Renal pelvis (tissue), 3 donors: Measurements from ENCODE around the gene EIF4G2. TPM values are rescaled to one million over a fixed set of nuclear protein-coding genes. Genes with fewer than 3 reads are reported as not detected.

Source experiments
- polyA plus RNA-seq, 3 donors: library from polyadenylated mRNA; unstranded; fragments of 120-200 nt; gene quantifications; one replicate each; pipeline ENCODE4 v1.2.1, GENCODE V29; 2013; ENCODE audit not compliant: insufficient read length in 3 of 3

The EIF4G2 gene
- polyA plus RNA-seq, 3 donors = 849 to 937 (median 854) TPM

Other genes starting within 250 kb of the EIF4G2 start
- 10 to 100 TPM; 57.7 to 75.5 (median 59.9) TPM for gene LYVE1, start 240.3 kb downstream of the EIF4G2 start, polyA plus RNA-seq
- 10 to 100 TPM in 1 of 3 donors, 1 to 10 TPM in 2; 9.5 to 13.4 (median 9.5) TPM for gene IRAG1, start 115.2 kb downstream of the EIF4G2 start, polyA plus RNA-seq
- gene CTR9, start 57.7 kb downstream of the EIF4G2 start, polyA plus RNA-seq = 10 to 100 TPM; 59.4 to 75.2 (median 65.3) TPM
- gene ZBED5, start 49.1 kb upstream of the EIF4G2 start, polyA plus RNA-seq = 100 to 1,000 TPM in 2 of 3 donors, 10 to 100 TPM in 1; 99.6 to 104 (median 101) TPM